GM12872 (cell line): ENCODE data around the gene PRCC.

ENCODE experiments used
- TF ChIP-seq, protein P1 (sequence below): IDR thresholded peaks from 3 replicates; pipeline ENCODE4 v1.5.1; 2011; ENCODE audit warnings: low read depth, mild to moderate bottlenecking, low read length, moderate library complexity; ENCODE audit not compliant: insufficient read depth

Gene PRCC

DNA sequence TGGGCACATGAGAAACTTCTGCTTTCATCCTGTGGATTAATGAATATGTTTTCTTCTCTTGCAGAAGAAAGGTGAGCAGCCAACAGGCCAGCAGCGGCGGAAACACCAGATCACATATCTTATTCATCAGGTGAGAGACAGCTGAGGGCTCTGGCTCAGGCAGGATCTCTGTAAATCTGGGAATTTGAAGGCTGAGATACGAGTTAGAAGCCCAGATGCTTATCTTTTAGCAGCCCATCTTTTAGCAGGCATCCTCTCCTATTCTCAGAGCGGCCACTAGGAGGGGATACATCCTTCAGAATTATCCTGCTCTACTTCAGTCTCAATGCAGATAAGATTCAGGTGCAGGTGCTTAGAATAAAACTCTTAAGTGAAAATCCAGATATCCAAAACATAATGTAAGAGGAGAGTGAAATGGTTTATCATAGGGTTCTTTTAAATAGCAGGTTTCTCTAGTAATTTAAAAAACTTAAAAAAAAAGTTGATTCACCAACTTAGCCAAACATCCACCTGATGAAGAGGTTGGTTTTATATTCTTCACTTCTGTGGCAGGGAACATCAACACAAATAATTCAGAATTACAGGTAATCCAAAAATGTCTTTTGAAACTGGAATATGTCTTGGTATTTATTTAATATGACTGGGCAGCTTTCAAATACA lies 30.0 kb downstream of the PRCC start:
- TF ChIP-seq, protein P1, sequence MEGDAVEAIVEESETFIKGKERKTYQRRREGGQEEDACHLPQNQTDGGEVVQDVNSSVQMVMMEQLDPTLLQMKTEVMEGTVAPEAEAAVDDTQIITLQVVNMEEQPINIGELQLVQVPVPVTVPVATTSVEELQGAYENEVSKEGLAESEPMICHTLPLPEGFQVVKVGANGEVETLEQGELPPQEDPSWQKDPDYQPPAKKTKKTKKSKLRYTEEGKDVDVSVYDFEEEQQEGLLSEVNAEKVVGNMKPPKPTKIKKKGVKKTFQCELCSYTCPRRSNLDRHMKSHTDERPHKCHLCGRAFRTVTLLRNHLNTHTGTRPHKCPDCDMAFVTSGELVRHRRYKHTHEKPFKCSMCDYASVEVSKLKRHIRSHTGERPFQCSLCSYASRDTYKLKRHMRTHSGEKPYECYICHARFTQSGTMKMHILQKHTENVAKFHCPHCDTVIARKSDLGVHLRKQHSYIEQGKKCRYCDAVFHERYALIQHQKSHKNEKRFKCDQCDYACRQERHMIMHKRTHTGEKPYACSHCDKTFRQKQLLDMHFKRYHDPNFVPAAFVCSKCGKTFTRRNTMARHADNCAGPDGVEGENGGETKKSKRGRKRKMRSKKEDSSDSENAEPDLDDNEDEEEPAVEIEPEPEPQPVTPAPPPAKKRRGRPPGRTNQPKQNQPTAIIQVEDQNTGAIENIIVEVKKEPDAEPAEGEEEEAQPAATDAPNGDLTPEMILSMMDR = peak; percentile 87

DNA sequence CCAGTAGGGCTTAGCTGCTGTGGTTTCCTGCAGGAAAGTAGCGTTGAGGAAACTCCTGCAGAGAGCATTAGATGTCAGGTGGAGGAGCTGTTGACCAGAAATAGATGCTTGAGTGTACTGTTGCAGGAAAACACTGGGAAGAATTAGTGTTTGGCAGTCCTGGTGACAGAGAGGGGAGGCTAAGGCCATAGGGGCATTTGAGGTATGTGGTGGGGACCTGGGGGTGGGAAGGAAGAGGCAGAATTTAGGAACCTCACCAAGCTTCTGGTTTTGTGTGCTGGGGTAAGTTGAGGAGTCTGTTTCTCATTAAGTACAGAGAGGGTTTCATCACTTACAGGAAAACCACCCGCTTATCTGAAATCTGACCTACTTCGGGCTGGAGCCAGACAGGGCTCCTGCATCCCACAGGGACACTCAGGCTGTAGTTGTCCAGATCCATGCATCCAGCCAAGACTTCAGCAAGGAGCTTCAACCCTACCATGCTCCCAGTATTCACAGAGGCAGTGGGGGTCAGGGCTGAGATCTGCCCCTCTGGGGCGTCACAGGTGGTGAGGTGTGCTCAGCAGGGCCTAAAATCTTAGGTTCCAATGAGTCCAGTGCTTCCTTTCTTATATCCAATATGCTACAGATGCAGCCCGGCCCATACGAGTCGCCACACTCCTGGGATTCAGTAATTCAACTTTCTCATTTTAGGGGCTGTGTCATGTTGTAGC lies 34.2 kb downstream of the PRCC start:
- TF ChIP-seq, protein P1 = no peak

DNA sequence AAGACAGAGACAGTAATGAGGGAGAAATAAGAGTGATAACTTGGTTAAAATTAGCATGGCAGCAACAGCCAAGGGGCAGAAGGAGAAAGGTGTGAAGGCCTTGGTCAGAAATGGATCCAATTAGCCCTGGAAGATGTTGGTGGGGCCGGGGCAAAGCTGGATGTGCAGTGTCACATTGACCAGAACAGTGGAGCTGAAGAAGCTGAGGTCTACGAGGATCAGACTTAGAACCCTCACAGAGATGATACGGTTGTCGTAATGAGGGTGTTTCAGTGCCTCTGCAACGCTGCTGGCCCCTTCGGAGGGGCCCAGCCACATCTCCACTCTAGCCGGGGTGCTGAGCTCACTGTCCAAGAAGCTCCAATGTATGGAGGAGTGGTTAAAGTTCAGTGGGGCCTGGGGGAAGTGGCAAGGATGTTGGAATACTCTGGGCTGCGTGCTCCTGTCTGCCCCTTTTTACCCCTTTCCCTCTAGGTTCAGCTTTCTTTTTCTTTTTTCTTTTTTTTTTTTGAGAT lies 35.1 kb downstream of the PRCC start:
- TF ChIP-seq, protein P1 = no peak

DNA sequence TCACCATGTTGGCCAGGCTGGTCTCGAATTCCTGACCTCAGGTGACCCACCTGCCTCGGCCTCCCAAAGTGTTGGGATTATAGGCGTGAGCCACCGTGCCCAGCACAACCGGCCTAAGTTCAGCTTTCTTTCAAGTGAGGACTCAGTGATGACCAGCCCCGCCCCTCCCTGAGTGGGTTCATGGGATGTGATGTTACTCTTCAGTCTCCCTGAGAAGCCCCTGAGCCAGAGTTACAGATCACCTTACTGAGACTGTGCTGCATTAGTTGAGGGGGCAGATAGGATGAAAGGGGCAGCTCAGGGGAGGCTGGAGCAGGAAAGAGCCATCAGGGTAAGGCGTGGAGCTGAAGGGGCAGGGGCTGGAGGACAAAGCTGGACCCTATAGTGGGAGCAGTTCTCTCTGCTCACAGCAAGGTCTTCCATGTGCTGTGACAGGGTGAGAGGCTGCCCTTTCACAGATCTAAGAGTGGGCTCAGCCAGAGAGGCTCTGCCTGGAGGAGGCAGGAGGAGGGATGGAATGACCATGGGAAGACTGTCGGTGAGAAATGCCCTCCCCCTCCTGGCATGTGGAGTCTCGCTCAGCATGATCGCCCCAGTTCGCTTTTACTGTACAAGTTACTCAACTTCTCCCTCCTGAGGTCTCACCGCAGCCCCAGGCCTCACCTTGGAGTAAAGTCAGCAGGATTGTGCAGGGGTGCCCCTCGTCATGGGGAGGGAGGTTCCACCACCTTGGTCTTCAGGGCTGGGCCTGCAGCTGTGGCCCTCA lies 35.9 kb downstream of the PRCC start:
- TF ChIP-seq, protein P1 = no peak

DNA sequence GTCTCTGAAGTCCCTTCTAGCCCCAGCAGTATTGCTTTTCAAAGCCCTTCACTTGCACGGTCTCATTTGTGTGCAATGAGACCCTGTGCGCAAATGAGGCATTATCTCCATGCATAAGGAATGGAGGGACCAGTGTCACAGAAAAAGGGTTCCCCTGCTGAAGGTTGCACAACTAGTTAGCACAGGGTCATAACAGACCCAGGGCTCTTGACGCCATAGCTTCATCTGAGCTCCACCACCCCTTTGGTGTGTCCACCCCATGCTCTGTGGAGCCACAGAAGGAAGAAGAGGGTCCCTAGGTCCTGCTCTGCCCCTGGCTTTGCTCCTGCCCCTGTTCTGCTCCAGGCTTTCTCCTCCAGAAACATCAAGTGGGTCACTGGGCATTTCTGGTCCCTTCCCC lies 36.7 kb downstream of the PRCC start:
- TF ChIP-seq, protein P1 = no peak

DNA sequence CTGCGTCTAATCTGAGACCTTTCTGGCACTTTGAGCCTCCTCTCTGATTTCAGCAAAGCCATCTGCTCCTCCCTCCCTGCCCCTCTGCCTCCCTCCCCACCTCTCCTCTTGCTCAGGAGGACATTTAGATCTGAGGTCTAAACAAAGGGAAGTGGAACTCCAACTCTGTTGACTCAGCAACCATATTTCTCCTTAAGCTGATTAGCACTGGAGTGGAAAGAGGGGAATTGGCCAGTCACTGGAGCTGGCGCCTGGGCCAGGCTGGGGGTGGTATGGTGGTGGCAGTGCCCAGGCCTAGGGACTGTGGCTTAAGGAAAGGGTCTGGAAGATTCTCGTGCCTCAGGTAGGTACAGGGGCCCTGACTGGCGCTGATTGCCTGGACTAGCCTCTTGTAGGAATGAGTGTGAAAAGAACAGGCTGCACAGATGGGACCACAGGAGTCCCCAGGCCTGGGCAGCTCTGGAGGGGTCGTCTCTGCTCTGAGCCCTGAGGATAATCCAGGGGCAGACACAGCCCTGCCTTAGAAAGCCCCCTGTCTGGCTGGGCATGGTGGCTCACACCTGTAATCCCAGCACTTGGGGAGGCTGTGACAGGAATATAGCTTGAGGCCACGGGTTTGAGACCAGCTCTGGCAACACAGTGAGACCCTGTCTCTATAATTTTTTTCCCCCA lies 37.4 kb downstream of the PRCC start:
- TF ChIP-seq, protein P1 = no peak
